GM12878 (cell line): Measurements from ENCODE around the gene PTPRN2. TPM values are rescaled to one million over a fixed set of nuclear protein-coding genes. Genes with fewer than 3 reads are reported as not detected.

Experiments used
- ATAC-seq: fragments of 200-7000 bp; cut with Tn5 transposase; 3 replicates; pipeline ENCODE4 v1.9.1; 2020; ENCODE audit warnings: mild to moderate bottlenecking, moderate library complexity
- BruUV-seq: library from RNA; stranded (reverse); fragments of 400-500 nt; replicated peaks from 2 replicates; lab custom pipeline; 2021; lab: Mats Ljungman, UMichigan
- CTCF ChIA-PET: fragments of 300-600 bp; sonication (Branson Sonifier 250); formaldehyde crosslinking; extraction: SDS; loops from one replicate; lab custom pipeline; 2021; ENCODE audit warnings: inconsistent platforms; lab: Yijun Ruan, JAX
- POLR2A ChIA-PET: fragments of 350-600 bp; formaldehyde crosslinking; extraction: SDS; loops from one replicate; lab custom pipeline; 2021; ENCODE audit warnings: inconsistent platforms; lab: Charles Lee
- RAD21 ChIA-PET: fragments of 300-600 bp; sonication (Branson Sonifier 250); formaldehyde crosslinking; loops from one replicate; lab custom pipeline; 2023; ENCODE audit warnings: antibody characterized with exemption; ENCODE audit not compliant: unreplicated experiment; lab: Charles Lee
- SMC1A ChIA-PET: fragments of 300-600 bp; sonication (Branson Sonifier 250); formaldehyde crosslinking; loops from one replicate; lab custom pipeline; 2023; ENCODE audit not compliant: unreplicated experiment, uncharacterized antibody; lab: Charles Lee
- DNase-seq: peaks from one replicate; pipeline ENCODE4 v3.0.0-alpha.2; 2011; ENCODE audit warnings: low read depth, low spot score
- FAIRE-seq: peaks from 3 replicates; lab custom pipeline; 2011; peaks lifted over from hg19 to GRCh38; lab: Jason Lieb, UNC
- H2AFZ ChIP-seq: 2 replicates; pipeline ENCODE4 v1.6.0; 2011; ENCODE audit warnings: low read depth, low read length, control low read depth; ENCODE audit not compliant: control insufficient read depth
- H3K27ac ChIP-seq: 2 replicates; pipeline ENCODE4 v1.5.1; 2011; ENCODE audit warnings: control low read depth; ENCODE audit not compliant: control insufficient read depth, insufficient read depth
- H3K27me3 ChIP-seq, 2 experiments: replicated peaks in 1 of 2; 2 replicates each; pipeline versions ENCODE4 v1.6.0 to v1.6.1; 2011; ENCODE audit warnings: low read length in 1 of 2; ENCODE audit not compliant: control insufficient read depth in 2 of 2, insufficient read depth in 2 of 2
- H3K36me3 ChIP-seq, 2 experiments: 2 replicates each; pipeline ENCODE4 v1.5.1; 2011; ENCODE audit warnings: low read length in 1 of 2; ENCODE audit not compliant: control insufficient read depth in 2 of 2, insufficient read depth in 2 of 2
- H3K4me1 ChIP-seq: 2 replicates; pipeline ENCODE4 v1.6.1; 2011; ENCODE audit warnings: mild to moderate bottlenecking, low read length, moderate library complexity, mixed read lengths; ENCODE audit not compliant: control insufficient read depth, insufficient read depth
- H3K4me2 ChIP-seq: 2 replicates; pipeline ENCODE4 v1.6.0; 2011; ENCODE audit warnings: control low read depth; ENCODE audit not compliant: control insufficient read depth, insufficient read depth
- H3K4me3 ChIP-seq: fragments of 200-600 bp; sonication (generic); 2 replicates; pipeline ENCODE4 v1.5.1; 2016
- H3K79me2 ChIP-seq: 2 replicates; pipeline ENCODE4 v1.6.0; 2011; ENCODE audit warnings: low read length; ENCODE audit not compliant: control insufficient read depth, insufficient read depth
- H3K9ac ChIP-seq: 2 replicates; pipeline ENCODE4 v1.8.0; 2011; ENCODE audit warnings: low read length, control low read depth, mixed read lengths; ENCODE audit not compliant: control insufficient read depth, insufficient read depth
- H3K9me3 ChIP-seq: replicated peaks from 3 replicates; pipeline ENCODE4 v1.5.1; 2011; ENCODE audit warnings: mild to moderate bottlenecking, low read length; ENCODE audit not compliant: control insufficient read depth, insufficient read depth
- H4K20me1 ChIP-seq: 2 replicates; pipeline ENCODE4 v1.6.0; 2011; ENCODE audit not compliant: control insufficient read depth, insufficient read depth
- BCLAF1 ChIP-seq: fragments of 450-650 bp; IDR thresholded peaks from 2 replicates; pipeline ENCODE4 v1.6.1; 2017; ENCODE audit warnings: antibody characterized with exemption, mild to moderate bottlenecking, moderate library complexity
- BRCA1 ChIP-seq: IDR thresholded peaks from 2 replicates; pipeline ENCODE4 v1.6.1; 2011; ENCODE audit warnings: low read depth, low read length, improper control_type of control experiment
- CEBPB ChIP-seq, 2 experiments: fragments of 150-350 bp in 1 of 2; IDR thresholded peaks; 2 replicates each; pipeline ENCODE4 v1.6.1; 2012 to 2014; ENCODE audit warnings: low read depth in 2 of 2, low read length in 2 of 2, borderline replicate concordance in 1 of 2, inconsistent platforms in 1 of 2
- E2F4 ChIP-seq: IDR thresholded peaks from 2 replicates; pipeline ENCODE4 v1.6.1; 2012; ENCODE audit warnings: low read depth, low read length, improper control_type of control experiment
- ESRRA ChIP-seq: IDR thresholded peaks from 2 replicates; pipeline ENCODE4 v1.6.1; 2012; ENCODE audit warnings: mild to moderate bottlenecking, low read length, improper control_type of control experiment
- FOS ChIP-seq: IDR thresholded peaks from 3 replicates; pipeline ENCODE4 v1.6.1; 2011; ENCODE audit warnings: borderline replicate concordance; ENCODE audit not compliant: insufficient read length; ENCODE audit errors: extremely low read depth
- IRF3 ChIP-seq: fragments of 450-650 bp; IDR thresholded peaks from 2 replicates; pipeline ENCODE4 v1.6.1; 2014; ENCODE audit warnings: mild to moderate bottlenecking
- KAT2A ChIP-seq: conservative IDR thresholded peaks from 2 replicates; pipeline ENCODE4 v1.6.1; 2011; ENCODE audit warnings: low read depth, low read length; ENCODE audit not compliant: control insufficient read depth
- MAX ChIP-seq: IDR thresholded peaks from 2 replicates; pipeline ENCODE4 v1.6.1; 2012; ENCODE audit warnings: low read depth, low read length, improper control_type of control experiment
- MTA2 ChIP-seq: fragments of 450-650 bp; IDR thresholded peaks from 2 replicates; pipeline ENCODE4 v1.6.1; 2016; ENCODE audit warnings: low read depth, mild to moderate bottlenecking, moderate library complexity
- MTA3 ChIP-seq: IDR thresholded peaks from 2 replicates; pipeline ENCODE4 v1.6.1; 2012; ENCODE audit warnings: low read length, inconsistent platforms, borderline replicate concordance
- RCOR1 ChIP-seq: conservative IDR thresholded peaks from 2 replicates; pipeline ENCODE4 v1.6.1; 2012; ENCODE audit warnings: low read depth, low read length, improper control_type of control experiment
- SMARCA5 ChIP-seq: fragments of 450-650 bp; IDR thresholded peaks from 2 replicates; pipeline ENCODE4 v1.6.1; 2017; ENCODE audit warnings: mild to moderate bottlenecking
- STAT3 ChIP-seq: IDR thresholded peaks from 2 replicates; pipeline ENCODE4 v1.6.1; 2011; ENCODE audit warnings: low read depth, low read length, improper control_type of control experiment
- TARDBP ChIP-seq: IDR thresholded peaks from 2 replicates; pipeline ENCODE4 v1.6.1; 2016; ENCODE audit warnings: borderline replicate concordance
- USF2 ChIP-seq: IDR thresholded peaks from 2 replicates; pipeline ENCODE4 v1.6.1; 2011; ENCODE audit warnings: low read depth, low read length, improper control_type of control experiment, borderline replicate concordance
- WGBS: methylation state at CpG from one replicate; pipeline ENCODE4 v1.1.6; 2016; ENCODE audit warnings: low lambda C conversion rate; ENCODE audit not compliant: insufficient replicate concordance, insufficient coverage; ENCODE audit errors: missing lambda C conversion rate; 5-methylcytosine and 5-hydroxymethylcytosine counted together
- in situ Hi-C: fragments of 300-500 bp; cut with MboI; formaldehyde crosslinking; loops from 9 replicates; pipeline ENCODE4 v1.14.3; 2018; ENCODE audit warnings: mixed read lengths
- intact Hi-C: fragments of 100-400 bp; cut with micrococcal nuclease; formaldehyde crosslinking; loops from one replicate; pipeline ENCODE4 v1.14.2; 2022; ENCODE audit not compliant: unreplicated experiment
- polyA plus RNA-seq, 11 experiments: library from polyadenylated mRNA; depleted of rRNA in 4 of 11; unstranded in 6 of 11; stranded (reverse) in 5 of 11; fragments of >200 nt; fragmentation: Nextera tagmentation in 4 of 11; fragmentation: Illumina TruSeq in 1 of 11; extraction: Ambion mirVana in 4 of 11; extraction: Trizol in 1 of 11; gene quantifications; 1 replicate in 1 of 11; 2 replicates in 10 of 11; pipeline versions ENCODE4 v1.2.1 to v1.2.3, GENCODE V29; 2011 to 2016; ENCODE audit warnings: inconsistent platforms in 2 of 11, missing spikeins in 2 of 11, low read depth in 1 of 11
- total RNA-seq, 4 experiments: library from RNA; depleted of rRNA in 3 of 4; stranded (reverse); fragments of >200 nt in 3 of 4; fragmentation: Illumina TruSeq in 1 of 4; extraction: Trizol in 1 of 4; gene quantifications; 2 replicates each; pipeline versions ENCODE4 v1.2.1 to v1.2.3, GENCODE V29; 2013 to 2021

Gene PTPRN2
- total and polyA plus RNA-seq, 10 of the 15 experiments (the other 5 are each of a cell fraction or from before 2014, with no cell fraction given), result 5.4 TPM; not detected in 9

GRCh38 chr7:157517782-157518513 lies 1069.7 kb downstream of the PTPRN2 start:
- ChIA-PET SMC1A (no interaction called here), POLR2A (no interaction called here), RAD21 (no interaction called here), CTCF (no interaction called here)
- WGBS, result 25% methylated on average over 10 of the region's 10 CpGs
- Histone ChIP-seq H3K4me1 (no peaks in the 10 kb centered on the region), H3K27ac (no peak overlapping the region), H3K9ac (no peak overlapping the region), H3K4me3 (no peak overlapping the region), H3K36me3 (no peaks in the 10 kb centered on the region), H3K79me2 (no peaks in the 10 kb centered on the region), H3K9me3 (no peaks in the 10 kb centered on the region; the same call in 2 of the 3 replicates), H3K27me3 (no peaks in the 10 kb centered on the region), H2AFZ (no peak overlapping the region), H3K4me2 (no peak overlapping the region), H4K20me1 (no peaks in the 10 kb centered on the region)
- DNase-seq (no peak), ATAC-seq (no peak), FAIRE-seq (no peak)
- intact Hi-C loops, result no loop called here
- TF ChIP-seq MAX (no peak), MTA2 (no peak), USF2 (no peak), BCLAF1 (no peak), CEBPB (IDR thresholded peaks at IDR 0.05; ENCODE audit: borderline replicate concordance in 1 of 2, low read depth in 2 of 2, low read length in 2 of 2) (no peak), IRF3 (no peak), ESRRA (no peak), SMARCA5 (no peak), STAT3 (no peak), KAT2A (no peak), FOS (no peak), RCOR1 (no peak), BRCA1 (no peak), TARDBP (no peak), MTA3 (no peak), E2F4 (no peak)
- no TSS peak for BruUV-seq
- in situ Hi-C loops, result no loop called here
